GM12878 (cell line): ENCODE measurements around the gene SLAMF1. TPM values are rescaled to one million over a fixed set of nuclear protein-coding genes. Genes with fewer than 3 reads are reported as not detected.
A peak's percentile ranks its signal among the peaks of the same experiment; 100 is the strongest.

ENCODE experiments used
- ELK1 ChIP-seq: IDR thresholded peaks from 2 replicates; pipeline ENCODE4 v1.6.1; 2012; ENCODE audit warnings: low read depth, low read length, improper control_type of control experiment
- ETV6 ChIP-seq, 2 experiments: fragments of 450-650 bp in 1 of 2; IDR thresholded peaks in 1 of 2; conservative IDR thresholded peaks in 1 of 2; 2 replicates each; pipeline ENCODE4 v1.6.1; 2014; ENCODE audit warnings: antibody characterized with exemption in 1 of 2, borderline replicate concordance in 1 of 2, low read depth in 1 of 2, mild to moderate bottlenecking in 1 of 2, moderate library complexity in 1 of 2
- HCFC1 ChIP-seq: fragments of 150-350 bp; IDR thresholded peaks from 2 replicates; pipeline ENCODE4 v1.6.1; 2014; ENCODE audit warnings: low read length
- KLF5 ChIP-seq: fragments of 450-650 bp; IDR thresholded peaks from 2 replicates; pipeline ENCODE4 v1.6.1; 2014; ENCODE audit warnings: mild to moderate bottlenecking; ENCODE audit not compliant: partially characterized antibody
- MXI1 ChIP-seq: fragments of 150-350 bp; IDR thresholded peaks from 2 replicates; pipeline ENCODE4 v1.6.1; 2011; ENCODE audit warnings: low read depth, mild to moderate bottlenecking, inconsistent platforms, low read length, improper control_type of control experiment
- MYB ChIP-seq: fragments of 150-350 bp; IDR thresholded peaks from 2 replicates; pipeline ENCODE4 v1.6.1; 2014; ENCODE audit warnings: mild to moderate bottlenecking, low read depth, low read length, borderline replicate concordance
- NFXL1 ChIP-seq: fragments of 450-650 bp; IDR thresholded peaks from 2 replicates; pipeline ENCODE4 v1.6.1; 2017; ENCODE audit warnings: antibody characterized with exemption, mild to moderate bottlenecking, borderline replicate concordance
- NRF1 ChIP-seq: conservative IDR thresholded peaks from 2 replicates; pipeline ENCODE4 v1.6.1; 2011; ENCODE audit warnings: mild to moderate bottlenecking, low read depth, low read length, improper control_type of control experiment
- PAX8 ChIP-seq: fragments of 450-650 bp; IDR thresholded peaks from 2 replicates; pipeline ENCODE4 v1.6.1; 2017; ENCODE audit warnings: mild to moderate bottlenecking, moderate library complexity
- PRDM15 ChIP-seq: fragments of 450-650 bp; formaldehyde crosslinking; IDR thresholded peaks from 2 replicates; pipeline ENCODE4 v1.4.0; 2020; ENCODE audit warnings: mild to moderate bottlenecking, moderate library complexity
- RELB ChIP-seq: fragments of 450-650 bp; IDR thresholded peaks from 2 replicates; pipeline ENCODE4 v1.6.1; 2017; ENCODE audit warnings: low read depth, mild to moderate bottlenecking, moderate library complexity
- REST ChIP-seq: IDR thresholded peaks from 2 replicates; pipeline ENCODE4 v1.6.1; 2012; ENCODE audit warnings: mild to moderate bottlenecking, low read depth, low read length
- SMAD1 ChIP-seq: fragments of 450-650 bp; IDR thresholded peaks from 2 replicates; pipeline ENCODE4 v1.6.1; 2018; ENCODE audit warnings: mild to moderate bottlenecking, low read depth; ENCODE audit not compliant: partially characterized antibody
- TCF3 ChIP-seq: IDR thresholded peaks from 2 replicates; pipeline ENCODE4 v1.6.1; 2012; ENCODE audit warnings: low read depth, mild to moderate bottlenecking, low read length, borderline replicate concordance; ENCODE audit not compliant: insufficient read depth
- ZBTB33 ChIP-seq: fragments of 450-650 bp; IDR thresholded peaks from 2 replicates; pipeline ENCODE4 v1.6.1; 2017; ENCODE audit warnings: mild to moderate bottlenecking
- ZNF274 ChIP-seq: IDR thresholded peaks from one replicate; pipeline ENCODE4 v1.8.0; 2011; ENCODE audit not compliant: insufficient read length, insufficient read depth
- polyA plus RNA-seq, 11 experiments: library from polyadenylated mRNA; depleted of rRNA in 4 of 11; unstranded in 6 of 11; stranded (reverse) in 5 of 11; fragments of >200 nt; fragmentation: Nextera tagmentation in 4 of 11; fragmentation: Illumina TruSeq in 1 of 11; extraction: Ambion mirVana in 4 of 11; extraction: Trizol in 1 of 11; gene quantifications; 1 replicate in 1 of 11; 2 replicates in 10 of 11; pipeline versions ENCODE4 v1.2.1 to v1.2.3, GENCODE V29; 2011 to 2016; ENCODE audit warnings: inconsistent platforms in 2 of 11, missing spikeins in 2 of 11, low read depth in 1 of 11
- total RNA-seq, 4 experiments: library from RNA; depleted of rRNA in 3 of 4; stranded (reverse); fragments of >200 nt in 3 of 4; fragmentation: Illumina TruSeq in 1 of 4; extraction: Trizol in 1 of 4; gene quantifications; 2 replicates each; pipeline versions ENCODE4 v1.2.1 to v1.2.3, GENCODE V29; 2013 to 2021

Gene SLAMF1
- total and polyA plus RNA-seq, 10 of the 15 experiments (the other 5 are each of a cell fraction or from before 2014, with no cell fraction given), result 87.3 to 260 (median 131) TPM

GRCh38 chr1:160626509-160627342 is 20.1 kb downstream of the SLAMF1 start (continued):
- no peak for TF ChIP-seq REST
- no peak for TF ChIP-seq PAX8
- TF ChIP-seq ELK1, result no peak
- no peak; the same call in 1 of the 2 replicates for TF ChIP-seq TCF3
- no peak for TF ChIP-seq ZNF274
- no peak for TF ChIP-seq ETV6 (conservative IDR thresholded peaks at IDR 0.05 in 1 of 2, IDR thresholded peaks at IDR 0.05 in 1 of 2; ENCODE audit: borderline replicate concordance in 1 of 2, low read depth in 1 of 2)
- no peak for TF ChIP-seq KLF5
- TF ChIP-seq SMAD1, result no peak
- TF ChIP-seq MYB, result no peak
- TF ChIP-seq RELB, result peak; percentile 20; the same call in 1 of the 2 replicates
- no peak for TF ChIP-seq MXI1
- TF ChIP-seq ZBTB33, result no peak
- TF ChIP-seq NFXL1, result no peak
- no peak for TF ChIP-seq HCFC1
- no peak for TF ChIP-seq NRF1
- TF ChIP-seq PRDM15 (CRISPR knock-in tag), result peak; percentile 76
